Activated naive CD8-positive, alpha-beta T cell treated with anti-CD3 and anti-CD28 coated beads, Interleukin-2, amount 10 ng/mL, durations not matched to agents 7 days and 5 days (primary cell): ENCODE data around the gene KLC4. TPM values are rescaled to one million over a fixed set of nuclear protein-coding genes. Genes with fewer than 3 reads are reported as not detected.

Source experiments
- ATAC-seq: fragments of 150-1000 bp; cut with Tn5 transposase; one replicate; pipeline ENCODE4 v1.10.0; 2021; ENCODE audit warnings: low read depth, moderate library complexity
- POLR2A ChIA-PET: fragments of 350-600 bp; sonication (Branson Sonifier 250); formaldehyde crosslinking; loops from one replicate; lab custom pipeline; 2021; ENCODE audit warnings: antibody characterized with exemption; lab: Charles Lee
- DNase-seq: peaks from one replicate; pipeline ENCODE4 v3.0.0; 2021
- H3K27ac Mint-ChIP-seq: one replicate; pipeline ENCODE4 v1.8.0; 2022; ENCODE audit warnings: mild to moderate bottlenecking, mixed read lengths
- H3K27me3 Mint-ChIP-seq: one replicate; pipeline ENCODE4 v1.8.0; 2022; ENCODE audit warnings: mild to moderate bottlenecking, moderate library complexity, mixed read lengths
- H3K36me3 Mint-ChIP-seq: one replicate; pipeline ENCODE4 v1.8.0; 2021; ENCODE audit warnings: mild to moderate bottlenecking, mixed read lengths
- H3K4me1 Mint-ChIP-seq: one replicate; pipeline ENCODE4 v1.8.0; 2021; ENCODE audit warnings: mixed read lengths
- H3K4me3 Mint-ChIP-seq: one replicate; pipeline ENCODE4 v1.8.0; 2022; ENCODE audit warnings: mild to moderate bottlenecking, moderate library complexity, mixed read lengths
- H3K9me3 Mint-ChIP-seq: one replicate; pipeline ENCODE4 v1.8.0; 2021; ENCODE audit warnings: mixed read lengths
- total RNA-seq, 2 experiments: library from RNA; stranded (reverse); gene quantifications; one replicate each; pipeline ENCODE4 v1.2.3, GENCODE V29; 2021

The KLC4 gene
- total RNA-seq, 2 experiments from 2014 or later, result 25.2 to 33.8 TPM

DNA sequence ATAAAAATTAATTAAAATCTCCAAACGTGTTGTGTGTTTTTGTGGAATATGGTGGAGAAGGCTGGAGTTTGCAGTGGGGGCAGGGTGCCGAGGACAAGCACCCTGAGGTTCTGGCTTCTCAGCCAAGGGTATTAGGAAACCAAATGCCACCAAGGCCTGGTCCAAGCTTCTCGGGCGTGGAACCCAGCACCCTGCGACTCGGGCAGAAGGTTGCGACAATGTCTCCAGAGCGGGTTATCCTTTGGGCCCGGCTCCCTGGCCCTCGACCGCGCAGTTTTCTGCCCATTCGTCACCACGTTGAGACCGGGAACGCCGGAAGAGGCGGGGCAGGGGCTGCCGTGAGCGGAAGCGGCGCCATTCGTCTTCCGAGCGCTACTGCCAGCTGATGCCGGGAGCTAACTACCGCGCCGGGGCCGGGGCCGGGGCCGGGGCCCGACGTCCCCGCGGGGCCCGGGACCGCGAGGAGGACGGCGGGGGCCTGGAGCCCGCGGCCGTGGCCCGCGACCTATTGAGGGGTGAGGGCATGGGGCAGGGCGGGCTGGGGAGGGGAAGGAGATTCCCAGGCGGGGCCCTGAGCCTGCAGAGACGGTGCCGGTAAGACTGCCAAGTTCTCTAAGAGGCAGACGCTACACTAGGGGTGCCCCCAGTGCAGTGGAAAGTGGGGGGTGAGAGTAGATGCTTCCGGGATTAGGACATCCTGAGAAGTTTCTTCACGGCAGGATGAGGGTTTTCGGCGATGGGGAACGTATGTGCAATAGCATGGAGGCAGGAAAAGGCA lies 38.0 kb upstream of the KLC4 start, which contains the start of gene RRP36:
Gene RRP36 (plus strand): TSS at position 354 of the 778 bp plus-strand sequence. CDS start 32 bp downstream, at position 386.
- H3K36me3 Mint-ChIP-seq, result peaks cover 29% of the 10 kb centered on the region
- ATAC-seq, result peak; percentile 75

DNA sequence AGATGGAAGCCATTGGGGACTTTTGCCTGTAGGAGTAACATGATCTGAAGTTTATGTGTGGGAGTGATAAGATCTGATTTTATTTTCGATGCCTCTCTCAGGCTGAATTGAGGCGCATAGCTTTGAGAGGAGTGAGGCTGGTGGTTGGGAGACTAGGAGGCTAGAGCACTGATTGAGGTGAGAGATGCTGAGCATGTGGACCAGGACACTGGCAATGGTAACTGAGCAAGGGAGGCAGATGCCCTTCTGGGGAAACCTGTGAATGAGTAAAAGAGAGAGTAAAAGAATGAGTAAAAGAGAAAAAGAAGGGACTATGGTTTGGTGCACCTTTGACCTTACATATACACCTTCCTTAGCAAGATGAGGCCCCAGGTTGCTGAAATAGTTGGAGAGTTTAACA lies 35.0 kb upstream of the KLC4 start:
- Mint-ChIP-seq H3K27me3 (no peaks in the 10 kb centered on the region), H3K27ac (peak overlapping the region; percentile 5), H3K4me3 (no peak overlapping the region), H3K4me1 (peaks cover 13% of the 10 kb centered on the region), H3K9me3 (no peaks in the 10 kb centered on the region), H3K36me3 (peaks cover 35% of the 10 kb centered on the region)
- ATAC-seq (no peak), DNase-seq (no peak)
- POLR2A ChIA-PET, result interaction anchor here (0.7 to 0.9 kb wide), 2 partner anchors 29 to 134 kb away, joined by 3 read pairs; partner anchors contain the start of gene CUL7

More for the DNA sequence above, 38.0 kb upstream of the KLC4 start, which contains the start of gene RRP36:
- H3K27me3 Mint-ChIP-seq, result no peaks in the 10 kb centered on the region
- H3K4me3 Mint-ChIP-seq, result peak within 1 kb of the TSS; percentile 98
- H3K4me1 Mint-ChIP-seq, result peaks cover 19% of the 10 kb centered on the region
- DNase-seq, result peak; percentile 72
- H3K9me3 Mint-ChIP-seq, result no peaks in the 10 kb centered on the region
- POLR2A ChIA-PET, result interaction anchor here (0.7 to 2.6 kb wide), 15 partner anchors 14 to 131 kb away, joined by 3 to 16 read pairs (median 5); partner anchors contain the start of genes CNPY3, CUL7, KLC4 and MRPL2
- H3K27ac Mint-ChIP-seq, result peak within 1 kb of the TSS; percentile 93

GRCh38 chr6:43026365-43026764 lies 33.1 kb upstream of the KLC4 start:
- DNase-seq (no peak), ATAC-seq (no peak)
- no peak overlapping the region for H3K4me3 Mint-ChIP-seq
- H3K4me1 Mint-ChIP-seq, result peaks cover 8% of the 10 kb centered on the region
- peaks cover 29% of the 10 kb centered on the region for H3K36me3 Mint-ChIP-seq
- no peaks in the 10 kb centered on the region for H3K27me3 Mint-ChIP-seq
- POLR2A ChIA-PET, result no interaction called here
- no peaks in the 10 kb centered on the region for H3K9me3 Mint-ChIP-seq
- H3K27ac Mint-ChIP-seq, result no peak overlapping the region

GRCh38 chr6:43029120-43029519 lies 30.3 kb upstream of the KLC4 start:
- no peaks in the 10 kb centered on the region for H3K27me3 Mint-ChIP-seq
- H3K4me3 Mint-ChIP-seq, result no peak overlapping the region
- H3K9me3 Mint-ChIP-seq, result no peaks in the 10 kb centered on the region
- DNase-seq, result no peak
- H3K27ac Mint-ChIP-seq, result no peak overlapping the region
- no peak for ATAC-seq
- H3K4me1 Mint-ChIP-seq, result peaks cover 12% of the 10 kb centered on the region
- POLR2A ChIA-PET, result interaction anchor here (1.4 kb wide), 1 partner anchor 9 kb away, joined by 3 read pairs; no protein-coding TSS in a partner anchor
- H3K36me3 Mint-ChIP-seq, result peaks cover 35% of the 10 kb centered on the region

- DNase-seq, result no peak
- H3K4me3 Mint-ChIP-seq, result no peak overlapping the region
- H3K27ac Mint-ChIP-seq, result no peak overlapping the region
- no peak for ATAC-seq
- POLR2A ChIA-PET, result no interaction called here
- H3K27me3 Mint-ChIP-seq, result no peaks in the 10 kb centered on the region
- H3K4me1 Mint-ChIP-seq, result peaks cover 8% of the 10 kb centered on the region
- no peaks in the 10 kb centered on the region for H3K9me3 Mint-ChIP-seq
- H3K36me3 Mint-ChIP-seq, result peaks cover 21% of the 10 kb centered on the region
Measured at GRCh38 chr6:43032326-43032725, 27.1 kb upstream of the KLC4 start.

GRCh38 chr6:43033496-43034189 lies 25.8 kb upstream of the KLC4 start:
- Mint-ChIP-seq H3K36me3 (peaks cover 18% of the 10 kb centered on the region), H3K9me3 (no peaks in the 10 kb centered on the region), H3K27ac (no peak overlapping the region), H3K4me1 (peaks cover 5% of the 10 kb centered on the region), H3K27me3 (no peaks in the 10 kb centered on the region), H3K4me3 (no peak overlapping the region)
- DNase-seq, result no peak
- POLR2A ChIA-PET, result interaction anchor here (0.7 kb wide), 1 partner anchor 424 kb away, joined by 3 read pairs; no protein-coding TSS in a partner anchor
- ATAC-seq, result no peak

DNA sequence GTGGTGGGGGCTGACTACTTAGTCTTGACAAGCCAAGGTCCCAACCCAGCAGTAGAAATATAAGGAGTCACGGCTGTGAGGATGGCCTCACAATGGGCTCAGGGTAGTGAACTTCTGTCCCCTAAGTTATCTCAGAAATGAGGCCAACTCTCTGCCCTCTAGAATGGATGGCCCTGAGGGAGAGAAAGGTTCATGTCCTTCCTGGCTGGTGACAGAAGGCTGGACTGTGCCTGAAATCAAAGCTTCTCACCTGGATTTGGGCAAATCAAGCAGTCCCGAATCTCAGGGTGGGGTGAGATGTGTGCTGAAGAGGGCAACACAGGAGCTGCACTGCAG lies 25.3 kb upstream of the KLC4 start:
- POLR2A ChIA-PET, result interaction anchor here (1.8 kb wide), 1 partner anchor 13 kb away, joined by 5 read pairs; the partner anchor contains the start of gene RRP36
- no peaks in the 10 kb centered on the region for H3K27me3 Mint-ChIP-seq
- H3K4me3 Mint-ChIP-seq, result no peak overlapping the region
- H3K4me1 Mint-ChIP-seq, result peaks cover 5% of the 10 kb centered on the region
- DNase-seq (no peak), ATAC-seq (no peak)
- peaks cover 18% of the 10 kb centered on the region for H3K36me3 Mint-ChIP-seq
- H3K9me3 Mint-ChIP-seq, result no peaks in the 10 kb centered on the region
- H3K27ac Mint-ChIP-seq, result no peak overlapping the region

DNA sequence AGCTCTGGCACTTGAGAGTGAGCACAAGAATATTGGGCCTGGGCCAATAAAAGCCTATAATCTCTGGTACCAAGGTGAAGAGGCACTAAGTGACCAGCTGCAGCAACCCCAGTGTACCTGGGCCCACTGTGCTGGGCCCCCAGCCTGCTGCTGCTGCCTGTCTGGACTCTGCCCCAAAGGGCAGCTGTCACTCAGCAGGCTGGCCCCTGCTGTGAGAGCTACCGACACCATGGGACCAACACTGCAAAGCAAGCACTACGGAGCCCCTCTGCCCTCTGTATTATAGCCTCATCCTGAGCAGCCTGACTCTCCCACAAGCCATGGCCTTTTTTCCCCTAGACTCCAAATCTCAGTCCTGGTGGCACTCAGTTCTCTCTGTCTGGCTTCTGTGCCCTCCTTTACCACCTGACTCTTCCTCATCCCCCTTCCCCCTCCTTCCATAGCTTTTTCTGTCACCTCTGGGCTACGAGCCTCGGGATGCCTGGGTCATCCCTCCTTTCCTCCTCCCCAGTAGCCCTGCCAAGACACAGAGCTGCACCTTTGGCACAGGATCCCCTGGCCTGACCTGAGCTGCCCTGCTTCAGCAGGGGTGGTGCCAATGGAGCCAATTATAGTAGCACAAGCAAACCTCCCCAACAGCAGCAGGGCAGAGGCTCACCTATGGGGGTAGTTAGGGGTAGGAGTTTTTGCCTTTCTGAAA lies 23.8 kb upstream of the KLC4 start:
- no peak overlapping the region for H3K27ac Mint-ChIP-seq
- H3K4me1 Mint-ChIP-seq, result peaks cover 8% of the 10 kb centered on the region
- DNase-seq (no peak), ATAC-seq (no peak)
- H3K27me3 Mint-ChIP-seq, result no peaks in the 10 kb centered on the region
- no peaks in the 10 kb centered on the region for H3K9me3 Mint-ChIP-seq
- H3K36me3 Mint-ChIP-seq, result peaks cover 17% of the 10 kb centered on the region
- H3K4me3 Mint-ChIP-seq, result no peak overlapping the region
- POLR2A ChIA-PET, result interaction anchor here (1.8 kb wide), 1 partner anchor 14 kb away, joined by 5 read pairs; the partner anchor contains the start of gene RRP36

DNA sequence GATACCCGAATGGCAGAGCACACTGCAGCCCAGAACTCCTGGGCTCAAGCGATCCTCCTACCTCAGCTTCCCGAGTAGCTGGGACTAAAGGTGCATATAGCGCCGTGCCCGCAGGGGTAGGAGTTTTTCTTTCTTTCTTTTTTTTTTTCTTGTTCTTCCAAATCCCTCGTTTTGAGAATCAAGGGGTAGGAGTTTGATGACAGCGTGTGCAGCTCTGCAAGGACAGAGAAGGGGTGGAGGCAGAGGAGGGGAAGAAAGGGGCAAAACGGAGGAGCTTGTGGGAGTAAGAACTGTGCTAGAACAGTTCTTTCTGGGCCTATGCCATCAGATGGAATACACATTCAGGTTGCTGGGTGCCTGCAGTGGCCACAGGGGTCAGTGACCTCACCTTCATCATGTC lies 22.7 kb upstream of the KLC4 start:
- POLR2A ChIA-PET, result interaction anchor here (1.5 kb wide), 1 partner anchor 17 kb away, joined by 3 read pairs; the partner anchor contains the start of gene CUL7

GRCh38 chr6:43037197-43037596 lies 22.2 kb upstream of the KLC4 start:
- ATAC-seq, result no peak
- POLR2A ChIA-PET, result interaction anchor here (0.8 to 1.5 kb wide), 2 partner anchors 16 kb away, joined by 3 read pairs; partner anchors contain the start of genes CUL7 and RRP36
- Mint-ChIP-seq H3K4me3 (no peak overlapping the region), H3K27me3 (no peaks in the 10 kb centered on the region), H3K9me3 (no peaks in the 10 kb centered on the region), H3K4me1 (peaks cover 6% of the 10 kb centered on the region), H3K27ac (peak overlapping the region; percentile 43), H3K36me3 (peaks cover 12% of the 10 kb centered on the region)
- DNase-seq, result no peak

More for the DNA sequence above, 22.7 kb upstream of the KLC4 start:
- Mint-ChIP-seq H3K36me3 (peaks cover 15% of the 10 kb centered on the region), H3K27me3 (no peaks in the 10 kb centered on the region), H3K9me3 (no peaks in the 10 kb centered on the region), H3K4me3 (no peak overlapping the region), H3K27ac (peak overlapping the region; percentile 43), H3K4me1 (peaks cover 7% of the 10 kb centered on the region)
- ATAC-seq (no peak), DNase-seq (no peak)

DNA sequence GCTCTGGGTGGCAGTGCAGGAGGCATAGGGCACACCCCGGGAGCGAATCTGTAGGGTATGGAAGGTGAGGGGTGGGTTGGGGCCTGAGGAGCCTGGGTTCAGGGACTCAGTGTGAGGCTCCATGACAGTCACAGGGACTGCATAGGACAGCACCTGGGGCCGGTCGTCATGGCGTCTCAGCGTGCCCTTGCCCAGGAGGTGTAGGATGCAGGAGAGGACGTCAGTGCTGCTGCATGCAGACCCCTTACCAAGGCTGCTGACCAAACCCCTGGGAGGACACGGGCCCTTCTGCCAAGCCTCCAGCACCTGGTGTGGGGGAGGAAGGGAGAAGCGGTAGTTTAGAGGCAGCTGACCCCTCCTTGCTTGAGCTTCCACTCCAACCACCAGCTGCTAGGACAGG lies 21.7 kb upstream of the KLC4 start:
- Mint-ChIP-seq H3K4me1 (peaks cover 6% of the 10 kb centered on the region), H3K27me3 (no peaks in the 10 kb centered on the region), H3K4me3 (no peak overlapping the region), H3K36me3 (peaks cover 12% of the 10 kb centered on the region), H3K27ac (no peak overlapping the region), H3K9me3 (no peaks in the 10 kb centered on the region)
- ATAC-seq, result no peak
- DNase-seq, result no peak
- POLR2A ChIA-PET, result interaction anchor here (0.8 to 1.5 kb wide), 2 partner anchors 16 to 17 kb away, joined by 3 read pairs; partner anchors contain the start of genes CUL7 and RRP36

DNA sequence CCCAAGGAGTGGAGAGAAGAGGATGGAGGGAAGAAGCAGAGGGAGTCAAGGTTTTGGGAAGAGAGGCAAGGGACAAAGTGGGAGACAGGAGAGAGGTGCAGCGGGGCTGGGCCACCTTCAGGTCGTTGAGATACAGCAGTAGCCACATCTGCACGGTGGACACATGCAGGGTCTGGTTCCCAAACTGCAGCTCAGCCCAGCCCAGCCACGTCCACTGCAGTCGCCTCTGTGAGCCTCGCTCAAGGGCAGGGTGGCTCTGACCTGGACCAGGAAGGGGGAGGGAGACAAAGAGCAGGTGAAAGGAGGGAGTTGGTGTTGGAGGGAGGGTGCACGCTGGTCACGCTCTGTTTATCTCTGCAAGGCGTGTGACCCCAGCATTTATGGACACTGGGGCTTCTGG lies 20.7 kb upstream of the KLC4 start:
- POLR2A ChIA-PET, result interaction anchor here (1.0 kb wide), 1 partner anchor 15 kb away, joined by 3 read pairs; the partner anchor contains the start of gene CUL7
- H3K27me3 Mint-ChIP-seq, result no peaks in the 10 kb centered on the region
- H3K4me3 Mint-ChIP-seq, result no peak overlapping the region
- no peak for DNase-seq
- ATAC-seq, result no peak
- H3K36me3 Mint-ChIP-seq, result peaks cover 8% of the 10 kb centered on the region
- no peaks in the 10 kb centered on the region for H3K9me3 Mint-ChIP-seq
- no peak overlapping the region for H3K27ac Mint-ChIP-seq
- H3K4me1 Mint-ChIP-seq, result peaks cover 3% of the 10 kb centered on the region
